Activated T-cell treated with anti-CD3 and anti-CD28 coated beads, Interleukin-2, amount 50 U/mL, for 48 hours (primary cell): ENCODE measurements around the gene EGFLAM.

Source experiments
- DNase-seq, 2 experiments: peaks; one replicate each; pipeline ENCODE4 v3.0.0-alpha.2; 2020

The EGFLAM gene

DNA sequence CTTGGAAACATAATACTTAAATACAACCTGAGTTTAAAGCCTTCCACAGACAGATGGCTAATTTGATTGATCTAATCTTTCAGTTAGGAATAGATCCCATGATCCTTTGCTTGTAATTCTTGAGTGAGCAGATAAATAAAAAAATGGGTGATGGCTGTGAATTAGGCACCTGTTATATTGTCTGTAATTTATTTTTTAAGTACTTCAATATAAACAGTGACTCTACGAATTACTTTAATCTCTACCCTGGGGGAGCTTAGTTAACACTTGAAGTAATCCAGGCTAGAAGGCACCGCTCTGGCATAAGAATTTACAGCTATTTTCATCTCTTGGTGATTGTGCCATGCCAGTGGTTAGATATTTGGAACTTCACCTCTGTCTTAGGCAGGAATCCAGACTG lies 9.0 kb downstream of the EGFLAM start:
- no peak for DNase-seq

DNA sequence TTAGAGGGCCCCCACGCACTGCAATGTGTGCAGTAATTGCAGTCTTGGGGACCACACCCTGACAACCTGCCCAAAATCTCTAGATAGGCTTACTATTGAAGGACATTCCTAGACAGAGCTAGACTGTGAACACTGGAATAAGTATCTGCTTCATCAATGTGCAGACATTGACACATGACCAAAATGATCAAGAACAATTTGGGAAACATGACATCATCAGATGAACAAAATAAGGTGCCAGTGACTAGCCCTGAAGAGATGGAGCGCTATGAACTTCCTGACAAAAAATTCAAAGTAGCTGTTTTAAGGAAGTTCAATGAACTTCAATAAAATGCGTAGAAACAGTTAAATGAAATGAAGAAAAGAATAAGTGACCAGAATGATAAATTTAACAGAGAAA lies 15.3 kb downstream of the EGFLAM start:
- no peak for DNase-seq

DNA sequence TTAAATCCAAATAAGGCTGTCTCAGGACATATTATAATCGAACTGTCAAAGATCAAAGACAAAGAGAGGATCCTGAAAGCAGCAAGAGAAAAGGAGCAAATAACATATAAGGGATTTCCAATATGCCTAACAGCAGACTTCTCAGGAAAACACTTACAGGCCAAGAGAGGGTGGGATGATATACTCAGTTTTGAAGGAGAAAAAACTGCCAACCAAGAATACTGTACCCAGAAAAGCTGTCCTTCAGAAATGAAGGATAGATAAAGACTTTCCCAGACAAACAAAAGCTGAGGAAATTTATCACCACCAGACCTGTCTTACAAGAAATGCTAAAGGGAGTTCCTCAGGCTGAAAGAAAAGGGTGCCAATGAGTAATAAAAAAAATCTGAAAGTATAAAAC lies 16.0 kb downstream of the EGFLAM start:
- no peak for DNase-seq

DNA sequence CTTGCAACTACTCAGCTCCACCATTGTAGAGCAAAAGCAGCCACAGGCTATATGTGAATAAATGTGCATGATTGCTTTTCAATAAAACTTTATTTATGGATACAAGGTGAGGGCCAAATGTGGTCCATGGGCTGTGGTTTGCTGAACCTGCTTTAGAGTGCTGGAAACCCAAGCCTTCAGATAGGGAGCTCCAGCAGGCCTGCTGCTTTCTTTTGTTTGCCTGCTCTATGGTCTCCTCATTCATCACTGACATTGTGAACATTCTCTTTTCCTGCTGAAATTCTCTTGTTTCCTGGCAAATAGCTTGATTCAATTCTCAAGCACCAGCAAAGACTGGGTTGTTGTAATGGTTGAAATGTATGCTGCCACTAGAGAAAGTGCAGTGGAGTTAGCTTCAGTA lies 26.0 kb downstream of the EGFLAM start:
- no peak for DNase-seq

DNA sequence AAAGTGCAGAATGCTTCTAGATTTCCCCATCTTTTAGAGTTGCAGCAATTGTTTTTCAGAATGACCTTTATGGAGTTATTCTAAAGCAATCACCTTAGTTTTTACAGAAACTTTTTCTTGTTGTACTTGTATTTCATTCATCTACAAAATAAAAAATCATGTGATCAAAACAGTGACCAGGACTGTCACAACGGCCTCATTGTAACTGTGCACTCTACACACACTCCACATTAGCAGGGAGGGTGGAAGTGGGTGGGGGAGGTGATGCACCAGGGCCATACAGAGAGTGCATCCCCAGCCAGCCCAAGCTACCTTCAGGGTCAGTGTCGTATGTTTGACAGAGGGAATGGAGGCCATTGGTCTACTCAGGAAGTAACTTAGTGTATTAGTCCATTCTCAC lies 26.9 kb downstream of the EGFLAM start:
- DNase-seq: no peak

DNA sequence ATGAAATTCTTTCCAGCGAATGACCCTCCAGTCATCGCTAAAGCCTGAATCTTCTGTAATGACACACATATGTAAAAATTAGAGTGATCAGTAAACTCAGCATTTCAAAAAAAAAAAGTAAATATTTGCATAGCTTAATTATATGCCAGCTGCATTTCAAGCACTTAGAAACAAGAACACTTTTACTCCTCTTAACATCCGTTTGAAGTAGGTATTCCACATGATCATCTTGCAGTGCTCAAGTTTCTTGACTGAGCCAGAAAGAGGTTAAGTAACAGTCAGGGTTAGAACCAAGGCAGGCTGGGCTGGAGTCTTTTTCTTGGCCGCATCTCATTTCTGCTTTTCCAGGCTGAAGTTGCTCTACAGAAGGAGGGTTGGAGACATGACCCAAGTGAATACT lies 27.6 kb downstream of the EGFLAM start:
- no peak for DNase-seq

DNA sequence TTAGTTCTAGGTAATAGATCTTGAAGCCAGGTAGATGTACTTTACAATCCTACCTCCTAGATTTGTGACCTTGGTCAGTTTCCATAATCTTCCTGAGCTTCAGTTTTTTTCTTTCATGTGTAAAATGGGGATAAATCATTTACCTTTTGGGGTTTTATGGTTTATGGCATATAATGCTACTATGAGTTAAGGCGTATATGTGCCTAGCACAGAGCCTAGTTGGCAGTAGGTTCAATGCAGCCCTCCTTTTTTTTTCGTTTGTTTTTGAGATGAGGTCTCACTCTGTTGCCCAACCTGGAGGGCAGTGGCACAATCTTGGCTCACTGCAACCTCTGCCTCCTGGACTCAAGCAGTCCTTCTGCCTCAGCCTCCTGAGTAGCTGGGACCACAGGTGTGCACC lies 28.8 kb downstream of the EGFLAM start:
- DNase-seq: no peak

GRCh38 chr5:38289457-38289856 lies 31.1 kb downstream of the EGFLAM start:
- no peak for DNase-seq

DNA sequence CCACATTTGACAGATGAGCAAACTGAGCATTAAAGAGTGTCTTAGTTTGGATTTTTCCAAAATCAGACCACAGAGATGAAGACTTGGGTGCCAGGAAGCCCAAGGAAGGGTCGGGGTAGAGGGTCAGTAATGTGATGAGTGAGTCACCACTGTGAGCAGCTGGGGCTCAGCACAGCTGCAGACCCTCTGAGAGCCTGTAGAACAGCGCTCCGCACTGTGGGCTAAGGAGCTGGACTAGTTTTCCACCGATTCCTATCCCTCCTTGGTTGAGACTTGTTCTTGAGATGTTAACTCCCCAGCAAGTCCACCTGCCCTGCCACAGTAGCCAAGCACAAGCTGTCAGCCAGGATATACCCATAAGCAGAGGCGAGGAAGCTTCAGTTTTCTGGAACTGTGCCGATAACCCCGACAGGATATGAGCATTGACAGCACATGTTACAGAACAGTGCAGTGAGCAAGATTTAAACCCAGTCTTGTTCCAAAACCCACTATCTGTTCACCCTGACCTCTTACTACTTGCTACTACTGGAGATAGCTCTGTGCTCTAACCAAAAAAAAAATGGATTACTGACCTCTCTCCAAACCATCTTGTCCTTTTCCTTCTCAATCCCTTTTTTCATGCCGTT lies 31.8 kb downstream of the EGFLAM start:
- DNase-seq: no peak

- DNase-seq: peak in 1 of 2 experiments; percentile 16
Measured at GRCh38 chr5:38291355-38291754, 33.0 kb downstream of the EGFLAM start.

- DNase-seq: no peak
Measured at GRCh38 chr5:38292228-38292627, 33.9 kb downstream of the EGFLAM start.

GRCh38 chr5:38295751-38296150 lies 37.4 kb downstream of the EGFLAM start:
- no peak for DNase-seq

DNA sequence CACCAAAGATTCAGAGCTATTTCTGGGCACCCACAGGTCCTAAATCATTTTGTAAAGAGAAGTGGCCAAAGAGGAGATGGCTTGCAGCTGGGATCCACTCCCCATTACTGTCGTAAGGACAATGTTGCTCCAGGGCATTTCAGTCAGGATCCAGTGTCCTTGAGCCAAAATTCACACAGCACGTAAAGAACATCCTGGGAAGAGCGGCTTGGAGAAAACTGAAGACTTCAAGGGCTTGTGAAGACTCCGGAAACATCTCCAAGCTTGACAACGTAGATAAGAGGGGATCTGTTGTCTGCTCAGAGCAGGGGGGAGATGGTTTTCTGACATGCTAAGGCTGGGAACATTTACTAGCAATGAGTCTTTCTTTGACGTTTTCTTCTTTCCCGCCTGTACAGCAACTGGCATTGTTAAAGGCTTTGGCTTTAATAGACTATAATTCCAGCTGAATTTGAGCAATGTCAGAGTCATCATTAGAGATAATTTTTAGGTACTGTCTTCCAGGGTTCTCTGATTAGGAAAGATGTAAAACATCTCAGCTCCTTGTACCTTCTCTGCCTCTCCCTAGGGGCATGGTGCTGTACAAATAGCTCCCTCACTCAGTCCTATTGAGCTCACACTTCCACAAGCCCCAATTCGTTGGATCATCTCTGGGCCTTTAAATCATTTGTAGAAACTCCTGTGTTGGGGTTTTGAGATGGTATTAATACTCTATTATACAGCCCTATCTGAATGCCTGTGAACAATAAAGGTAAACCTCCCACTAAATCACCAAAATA lies 39.7 kb downstream of the EGFLAM start:
- DNase-seq: no peak

DNA sequence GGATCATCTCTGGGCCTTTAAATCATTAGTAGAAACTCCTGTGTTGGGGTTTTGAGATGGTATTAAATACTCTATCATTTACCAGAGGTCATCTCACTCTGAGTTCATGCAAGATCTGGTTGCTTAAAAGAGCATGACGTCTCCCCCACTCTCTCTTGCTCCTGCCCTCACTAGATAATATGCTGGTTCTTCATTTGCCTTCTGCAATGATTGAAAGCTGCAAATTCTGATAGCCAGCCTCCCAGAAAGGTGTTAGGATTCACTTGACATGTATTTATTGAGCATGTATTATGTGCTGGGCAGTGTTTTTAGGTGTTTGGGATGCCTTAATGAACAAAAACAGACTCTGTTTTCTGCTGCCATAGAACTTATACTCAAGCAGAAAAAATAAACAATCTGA lies 41.2 kb downstream of the EGFLAM start:
- DNase-seq: no peak

DNA sequence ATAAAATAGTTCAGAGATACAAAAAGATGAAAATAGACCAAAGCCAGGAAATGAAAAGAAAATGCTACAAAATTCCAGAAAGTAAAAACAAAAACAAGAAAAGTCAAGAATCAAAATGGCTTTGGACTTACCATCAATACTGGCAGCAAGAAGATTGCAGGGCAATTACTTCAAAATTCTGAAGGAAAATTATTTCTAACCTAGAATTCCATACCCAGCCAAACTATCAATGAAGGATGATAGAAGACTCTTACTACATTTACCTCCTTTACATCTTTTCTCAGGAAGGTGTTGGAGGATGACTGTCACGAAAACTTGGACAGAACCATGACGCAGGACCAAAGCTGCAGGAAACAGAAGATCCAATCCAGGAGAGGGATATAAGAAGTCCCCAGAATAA lies 46.8 kb downstream of the EGFLAM start:
- no peak for DNase-seq

DNA sequence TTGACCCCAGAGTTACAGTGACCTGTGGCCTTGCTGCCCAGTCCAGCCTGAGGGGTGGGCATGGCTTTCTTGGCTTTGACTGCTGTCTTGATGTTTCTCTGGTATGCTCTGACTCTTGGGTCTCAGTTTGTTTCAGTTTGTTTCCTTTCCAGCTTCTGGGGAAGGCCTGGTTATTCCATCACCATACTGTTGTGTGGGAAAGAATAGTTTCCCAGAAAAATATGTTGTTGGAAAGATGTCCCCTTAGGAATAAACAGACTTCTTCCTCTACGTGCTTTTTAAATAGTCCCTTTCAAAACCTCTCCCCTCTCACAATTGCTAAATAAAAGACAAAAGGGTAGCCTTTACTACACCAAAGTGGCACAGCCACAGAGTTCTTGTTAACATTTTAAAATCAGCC lies 49.5 kb downstream of the EGFLAM start:
- DNase-seq: no peak

DNA sequence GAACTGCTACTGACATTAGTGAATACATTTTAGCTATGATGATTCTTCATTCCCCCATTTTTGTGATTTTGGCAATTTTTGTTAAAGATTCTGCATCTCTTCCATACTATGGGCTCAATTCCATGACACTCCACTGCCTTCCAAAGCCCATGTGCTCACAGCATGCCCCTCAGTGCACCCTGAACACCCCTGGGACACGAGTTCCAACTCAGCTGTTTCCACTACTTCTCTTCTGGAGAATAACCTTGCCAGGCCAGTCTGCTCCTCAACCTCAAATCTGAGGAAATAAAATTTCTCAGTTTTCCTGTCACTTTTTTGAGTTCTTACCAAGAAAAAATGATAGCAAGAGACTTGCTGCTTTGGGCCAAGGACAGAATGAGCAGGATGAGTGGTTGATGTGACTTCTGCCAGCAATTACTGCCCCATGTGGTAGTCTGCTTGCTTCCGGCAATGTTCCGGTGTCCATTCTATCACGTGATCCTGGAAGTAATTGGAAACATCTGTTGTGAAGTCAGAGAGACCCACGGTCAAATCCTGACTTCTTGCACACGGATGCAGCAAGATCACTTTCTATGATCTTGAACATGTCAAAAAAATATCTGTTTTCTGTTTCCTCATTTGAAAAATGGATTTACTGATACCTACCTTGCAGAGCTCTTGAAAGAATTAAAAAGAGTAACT lies 58.3 kb downstream of the EGFLAM start:
- no peak for DNase-seq

GRCh38 chr5:38317868-38318267 lies 59.5 kb downstream of the EGFLAM start:
- no peak for DNase-seq

- no peak for DNase-seq
Measured at GRCh38 chr5:38319491-38319890, 61.1 kb downstream of the EGFLAM start.

DNA sequence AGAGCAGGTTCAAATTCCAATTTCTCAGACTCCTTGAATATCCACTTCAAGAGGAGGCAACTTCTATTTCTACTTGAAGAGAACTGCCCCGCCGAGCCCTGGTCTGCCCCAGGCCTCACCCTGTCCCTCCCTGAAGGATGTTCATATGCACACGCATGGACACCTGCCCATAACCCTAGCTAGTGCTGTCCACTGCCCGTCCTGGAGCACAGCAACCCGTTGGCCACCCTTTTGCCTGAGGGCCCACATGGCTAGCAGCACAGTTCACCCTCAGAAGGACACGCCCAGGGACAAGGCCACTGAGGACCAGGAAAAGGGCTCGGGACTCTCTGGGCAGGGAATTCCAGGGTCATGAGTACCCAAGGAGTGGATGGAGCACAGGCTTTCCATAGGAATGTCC lies 63.6 kb downstream of the EGFLAM start:
- no peak for DNase-seq

DNA sequence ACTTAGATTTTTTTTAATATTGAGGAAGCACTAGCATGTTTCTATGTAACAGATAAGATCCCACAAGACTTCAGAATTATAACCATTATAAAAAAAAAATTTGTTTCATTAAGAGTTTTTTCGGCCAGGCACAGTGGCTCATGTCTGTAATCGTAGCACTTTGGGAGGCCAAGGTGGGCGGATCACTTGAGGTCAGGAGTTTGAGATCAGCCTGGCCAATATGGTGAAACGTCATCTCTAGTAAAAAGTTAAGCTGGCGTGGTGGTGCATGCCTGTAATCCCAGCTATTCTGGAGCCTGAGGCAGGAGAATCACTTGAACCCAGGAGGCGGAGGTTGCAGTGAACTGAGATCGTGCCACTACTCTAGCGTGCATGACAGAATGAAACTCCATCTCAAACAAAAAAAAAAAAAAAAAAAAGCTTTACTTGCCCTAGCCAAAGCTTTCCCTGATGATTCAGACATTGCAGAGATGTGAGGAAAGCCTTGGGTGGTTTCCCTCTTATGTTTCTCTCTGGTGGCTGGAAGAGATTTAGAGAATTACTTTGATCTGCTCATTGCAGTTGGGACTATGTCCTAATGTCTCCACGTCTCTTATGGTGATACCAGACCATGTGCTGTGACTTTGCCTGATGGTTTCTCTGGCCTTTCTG lies 65.4 kb downstream of the EGFLAM start:
- DNase-seq: no peak

DNA sequence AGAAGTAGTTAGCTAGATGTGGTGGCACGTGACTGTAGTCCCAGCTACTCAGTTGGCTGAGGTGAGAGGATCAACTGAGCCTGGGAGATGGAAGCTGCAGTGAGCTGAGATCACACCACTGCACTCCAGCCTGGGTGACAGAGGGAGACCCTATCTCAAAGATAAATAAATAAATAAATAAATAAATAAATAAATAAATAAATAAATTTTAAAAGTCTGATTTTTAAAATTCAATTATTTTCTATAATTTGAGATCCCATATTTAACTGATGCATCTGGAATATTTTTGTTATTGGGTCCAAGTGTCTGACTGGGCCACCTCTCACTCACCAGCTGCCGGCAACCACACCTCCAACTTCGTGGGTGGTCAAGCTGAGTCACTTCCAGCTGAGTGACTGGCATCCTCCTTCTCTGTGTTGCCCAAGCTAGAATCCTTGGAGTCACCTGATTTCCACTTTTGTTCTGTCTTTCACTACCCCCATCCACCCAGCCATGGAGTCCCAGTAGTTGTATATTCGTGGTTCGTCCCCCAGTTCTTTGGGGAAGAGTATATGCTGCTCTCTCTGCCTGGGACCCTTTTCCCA lies 70.9 kb downstream of the EGFLAM start:
- DNase-seq: no peak

DNA sequence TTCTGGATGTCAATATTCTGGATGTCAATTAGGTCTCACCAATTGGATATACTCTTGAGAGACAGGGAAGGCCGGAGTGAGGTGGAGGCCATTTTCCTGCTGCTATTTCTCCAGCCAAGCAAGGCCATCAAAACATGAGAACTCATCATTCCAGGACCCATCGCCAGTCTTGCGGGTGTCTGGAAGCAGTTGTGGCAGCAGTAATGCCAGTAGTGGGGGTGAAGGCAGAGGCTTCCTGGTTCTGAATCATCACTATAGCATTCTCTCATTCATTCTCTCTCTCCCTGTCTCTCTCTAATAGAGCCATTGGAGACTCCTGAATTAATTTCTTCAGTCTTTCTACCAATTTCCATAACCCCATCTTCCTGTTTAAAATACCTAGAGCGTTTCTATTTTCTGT lies 71.8 kb downstream of the EGFLAM start:
- no peak for DNase-seq
